B cell (primary cell): Measurements from ENCODE around the gene PCDHA13. TPM values are rescaled to one million over a fixed set of nuclear protein-coding genes. Genes with fewer than 3 reads are reported as not detected.

Experiments
- ATAC-seq: fragments of 200-7000 bp; cut with Tn5 transposase; one replicate; pipeline ENCODE4 v1.10.0; 2021; ENCODE audit warnings: low read depth, mild to moderate bottlenecking, moderate number of reproducible peaks, moderate library complexity
- CTCF ChIA-PET: fragments of 350-600 bp; sonication (Branson Sonifier 250); formaldehyde crosslinking; loops from one replicate; lab custom pipeline; 2021; ENCODE audit warnings: antibody characterized with exemption, inconsistent platforms; lab: Charles Lee
- POLR2A ChIA-PET: fragments of 350-600 bp; sonication (Branson Sonifier 250); formaldehyde crosslinking; loops from one replicate; lab custom pipeline; 2021; ENCODE audit warnings: antibody characterized with exemption; lab: Charles Lee
- DNase-seq: peaks from one replicate; pipeline ENCODE4 v3.0.0; 2013
- H2AFZ ChIP-seq: 2 replicates; pipeline ENCODE4 v1.6.1; 2012; ENCODE audit warnings: mild to moderate bottlenecking, low read depth, low read length; ENCODE audit not compliant: insufficient read depth, poor library complexity, severe bottlenecking
- H3K27ac ChIP-seq, 2 donors: 1 replicate in 1 of 2; 2 replicates in 1 of 2; pipeline ENCODE4 v1.5.1; 2012 to 2013; ENCODE audit warnings: low read length in 2 of 2, mild to moderate bottlenecking in 2 of 2, moderate library complexity in 1 of 2
- H3K27me3 ChIP-seq, 4 experiments: fragments of 200-600 bp in 1 of 4; sonication (generic) in 1 of 4; replicated peaks in 1 of 4; 1 replicate in 2 of 4; 2 replicates in 2 of 4; pipeline versions ENCODE4 v1.6.1 to v1.7.0; 2013 to 2016; ENCODE audit warnings: low read length in 3 of 4, mild to moderate bottlenecking in 2 of 4, mixed read lengths in 1 of 4, moderate library complexity in 1 of 4; ENCODE audit not compliant: insufficient read depth in 4 of 4, control insufficient read depth in 3 of 4; ENCODE audit errors: control extremely low read depth in 1 of 4
- H3K36me3 ChIP-seq, 2 experiments: replicated peaks in 1 of 2; 1 replicate in 1 of 2; 2 replicates in 1 of 2; pipeline versions ENCODE4 v1.6.1 to v1.7.1; 2013; ENCODE audit warnings: low read length in 1 of 2; ENCODE audit not compliant: insufficient read depth in 2 of 2, control insufficient read depth in 1 of 2; ENCODE audit errors: control extremely low read depth in 1 of 2, extremely low read depth in 1 of 2
- H3K4me1 ChIP-seq, 2 donors: fragments of 200-600 bp in 1 of 2; sonication (generic) in 1 of 2; 1 replicate in 1 of 2; 2 replicates in 1 of 2; pipeline versions ENCODE4 v1.5.1 to v1.6.1; 2013 to 2017; ENCODE audit warnings: low read length in 2 of 2; ENCODE audit not compliant: control insufficient read depth in 2 of 2, insufficient read depth in 2 of 2
- H3K4me2 ChIP-seq: replicated peaks from 2 replicates; pipeline ENCODE3; 2012; ENCODE audit warnings: mild to moderate bottlenecking, low read depth, low read length; ENCODE audit not compliant: poor library complexity, severe bottlenecking
- H3K4me3 ChIP-seq, 5 experiments: fragments of 200-600 bp in 1 of 5; sonication (generic) in 1 of 5; 1 replicate in 3 of 5; 2 replicates in 2 of 5; pipeline versions ENCODE4 v1.5.1 to v1.7.0; 2011 to 2016; ENCODE audit warnings: low read length in 4 of 5, mild to moderate bottlenecking in 4 of 5, low read depth in 2 of 5, control low read depth in 1 of 5, moderate library complexity in 1 of 5; ENCODE audit not compliant: insufficient read depth in 1 of 5; ENCODE audit errors: control extremely low read depth in 1 of 5, extremely low read depth in 1 of 5
- H3K79me2 ChIP-seq: fragments of 200-600 bp; sonication (generic); one replicate; pipeline ENCODE4 v1.6.0; 2016; ENCODE audit warnings: low read length; ENCODE audit not compliant: control insufficient read depth, insufficient read depth
- H3K9ac ChIP-seq: fragments of 200-600 bp; sonication (generic); 2 replicates; pipeline ENCODE4 v1.6.1; 2017; ENCODE audit warnings: mild to moderate bottlenecking, low read length, moderate library complexity
- H3K9me3 ChIP-seq, 3 donors: one replicate each; pipeline versions ENCODE4 v1.6.1 to v1.7.1; 2013; ENCODE audit warnings: low read length in 2 of 3; ENCODE audit not compliant: control insufficient read depth in 2 of 3, insufficient read depth in 1 of 3; ENCODE audit errors: control extremely low read depth in 1 of 3
- H4K20me1 ChIP-seq: 2 replicates; pipeline ENCODE4 v1.6.0; 2012; ENCODE audit warnings: mild to moderate bottlenecking, low read length; ENCODE audit not compliant: insufficient read depth, control insufficient read depth, poor library complexity, severe bottlenecking
- H3K27ac Mint-ChIP-seq: one replicate; pipeline ENCODE4 v1.8.0; 2021; ENCODE audit warnings: mixed read lengths
- H3K27me3 Mint-ChIP-seq: one replicate; pipeline ENCODE4 v1.8.0; 2021; ENCODE audit warnings: mixed read lengths
- H3K4me1 Mint-ChIP-seq: one replicate; pipeline ENCODE4 v1.8.0; 2021; ENCODE audit warnings: mixed read lengths
- H3K4me3 Mint-ChIP-seq: one replicate; pipeline ENCODE4 v1.8.0; 2021; ENCODE audit warnings: mixed read lengths
- H3K9me3 Mint-ChIP-seq: one replicate; pipeline ENCODE4 v1.8.0; 2022; ENCODE audit warnings: mixed read lengths; ENCODE audit not compliant: insufficient read depth
- EZH2 ChIP-seq: IDR thresholded peaks from 2 replicates; pipeline ENCODE4 v1.6.1; 2012; ENCODE audit warnings: borderline replicate concordance, low read depth, mild to moderate bottlenecking, moderate library complexity, low read length; ENCODE audit not compliant: insufficient read depth, poor library complexity, severe bottlenecking
- WGBS: methylation state at CpG from one replicate; pipeline ENCODE4 v1.1.5; 2013; ENCODE audit warnings: missing lambda C conversion rate; ENCODE audit not compliant: insufficient coverage; 5-methylcytosine and 5-hydroxymethylcytosine counted together
- intact Hi-C: fragments of 100-400 bp; cut with micrococcal nuclease; formaldehyde crosslinking; loops from one replicate; pipeline ENCODE4 v1.10.0; 2022
- polyA plus RNA-seq: library from polyadenylated mRNA; depleted of rRNA; stranded (reverse); fragments of >200 nt; gene quantifications from 2 replicates; pipeline ENCODE4 v1.2.3, GENCODE V29; 2012
- total RNA-seq, 2 donors: library from RNA; stranded (reverse); fragments of 120-200 nt in 1 of 2; gene quantifications; 1 replicate in 1 of 2; 2 replicates in 1 of 2; pipeline versions ENCODE4 v1.2.3 to v1.2.4, GENCODE V29; 2013 to 2022
- TF ChIP-seq, protein P1 (sequence below): fragments of 200-600 bp; IDR thresholded peaks from one replicate; pipeline ENCODE4 v1.8.0; 2022; ENCODE audit warnings: antibody characterized with exemption, mild to moderate bottlenecking

PCDHA13 gene
- total and polyA plus RNA-seq, 2 donors (not counting 1 experiment from before 2014, with no cell fraction given) = not detected

DNA sequence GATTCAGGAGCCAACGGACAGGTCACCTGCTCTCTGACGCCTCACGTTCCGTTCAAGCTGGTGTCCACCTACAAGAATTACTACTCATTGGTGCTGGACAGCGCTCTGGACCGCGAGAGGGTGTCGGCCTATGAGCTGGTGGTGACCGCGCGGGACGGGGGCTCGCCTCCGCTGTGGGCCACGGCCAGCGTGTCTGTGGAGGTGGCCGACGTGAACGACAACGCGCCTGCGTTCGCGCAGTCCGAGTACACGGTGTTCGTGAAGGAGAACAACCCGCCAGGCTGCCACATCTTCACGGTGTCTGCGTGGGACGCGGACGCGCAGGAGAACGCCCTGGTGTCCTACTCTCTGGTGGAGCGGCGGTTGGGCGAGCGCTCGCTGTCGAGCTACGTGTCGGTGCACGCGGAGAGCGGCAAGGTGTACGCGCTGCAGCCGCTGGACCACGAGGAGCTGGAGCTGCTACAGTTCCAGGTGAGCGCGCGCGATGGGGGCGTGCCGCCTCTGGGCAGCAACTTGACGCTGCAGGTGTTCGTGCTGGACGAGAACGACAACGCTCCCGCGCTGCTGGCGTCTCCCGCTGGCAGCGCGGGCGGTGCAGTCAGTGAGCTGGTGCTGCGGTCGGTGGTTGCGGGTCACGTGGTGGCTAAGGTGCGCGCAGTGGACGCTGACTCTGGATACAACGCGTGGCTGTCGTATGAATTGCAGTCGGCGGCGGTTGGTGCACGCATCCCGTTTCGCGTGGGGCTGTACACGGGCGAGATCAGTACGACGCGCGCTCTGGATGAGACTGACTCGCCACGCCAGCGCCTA, 24.5 kb upstream of the PCDHA13 start:
- H3K4me1 ChIP-seq = no peaks in the 10 kb centered on the region
- H3K79me2 ChIP-seq = no peaks in the 10 kb centered on the region
- H4K20me1 ChIP-seq = no peaks in the 10 kb centered on the region
- H3K27ac ChIP-seq = no peak overlapping the region
- no peak overlapping the region for H3K4me3 ChIP-seq
- H3K36me3 ChIP-seq = no peaks in the 10 kb centered on the region
- no peaks in the 10 kb centered on the region for H3K9me3 Mint-ChIP-seq
- no peak for DNase-seq
- 64% methylated on average over 94 of the region's 94 CpGs for WGBS
- ATAC-seq = no peak
- no peak overlapping the region for H3K4me3 Mint-ChIP-seq
- ChIA-PET POLR2A (no interaction called here), CTCF (no interaction called here)
- intact Hi-C loops = no loop called here
- peaks cover 0 to 12% (median 5%) of the 10 kb centered on the region in 4 experiments for H3K27me3 ChIP-seq
- H3K9me3 ChIP-seq = peaks cover 1 to 37% (median 9%) of the 10 kb centered on the region in 3 donors
- TF ChIP-seq, protein P1, sequence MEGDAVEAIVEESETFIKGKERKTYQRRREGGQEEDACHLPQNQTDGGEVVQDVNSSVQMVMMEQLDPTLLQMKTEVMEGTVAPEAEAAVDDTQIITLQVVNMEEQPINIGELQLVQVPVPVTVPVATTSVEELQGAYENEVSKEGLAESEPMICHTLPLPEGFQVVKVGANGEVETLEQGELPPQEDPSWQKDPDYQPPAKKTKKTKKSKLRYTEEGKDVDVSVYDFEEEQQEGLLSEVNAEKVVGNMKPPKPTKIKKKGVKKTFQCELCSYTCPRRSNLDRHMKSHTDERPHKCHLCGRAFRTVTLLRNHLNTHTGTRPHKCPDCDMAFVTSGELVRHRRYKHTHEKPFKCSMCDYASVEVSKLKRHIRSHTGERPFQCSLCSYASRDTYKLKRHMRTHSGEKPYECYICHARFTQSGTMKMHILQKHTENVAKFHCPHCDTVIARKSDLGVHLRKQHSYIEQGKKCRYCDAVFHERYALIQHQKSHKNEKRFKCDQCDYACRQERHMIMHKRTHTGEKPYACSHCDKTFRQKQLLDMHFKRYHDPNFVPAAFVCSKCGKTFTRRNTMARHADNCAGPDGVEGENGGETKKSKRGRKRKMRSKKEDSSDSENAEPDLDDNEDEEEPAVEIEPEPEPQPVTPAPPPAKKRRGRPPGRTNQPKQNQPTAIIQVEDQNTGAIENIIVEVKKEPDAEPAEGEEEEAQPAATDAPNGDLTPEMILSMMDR = no peak
- no peak for TF ChIP-seq EZH2
- no peaks in the 10 kb centered on the region for H3K4me1 Mint-ChIP-seq
- H3K27ac Mint-ChIP-seq = no peak overlapping the region
- no peak overlapping the region for H3K9ac ChIP-seq
- no peak overlapping the region for H2AFZ ChIP-seq
- H3K4me2 ChIP-seq = no peak overlapping the region
- H3K27me3 Mint-ChIP-seq = peaks cover 8% of the 10 kb centered on the region

DNA sequence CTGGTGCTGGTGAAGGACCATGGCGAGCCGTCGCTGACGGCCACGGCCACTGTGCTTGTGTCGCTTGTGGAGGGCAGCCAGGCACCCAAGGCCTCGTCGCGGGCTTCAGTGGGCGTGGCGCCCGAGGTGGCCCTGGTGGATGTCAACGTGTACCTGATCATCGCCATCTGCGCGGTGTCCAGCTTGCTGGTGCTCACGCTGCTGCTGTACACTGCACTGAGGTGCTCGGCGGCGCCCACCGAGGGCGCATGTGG, 24.0 kb upstream of the PCDHA13 start:
- no peak overlapping the region for H3K27ac Mint-ChIP-seq
- Histone ChIP-seq H3K4me2 (no peak overlapping the region), H3K36me3 (no peaks in the 10 kb centered on the region), H3K9me3 (peaks cover 1 to 42% (median 9%) of the 10 kb centered on the region in 3 donors), H3K4me3 (no peak overlapping the region), H3K27ac (no peak overlapping the region), H4K20me1 (no peaks in the 10 kb centered on the region), H3K4me1 (no peaks in the 10 kb centered on the region), H3K27me3 (peaks cover 0 to 11% (median 4%) of the 10 kb centered on the region in 4 experiments), H3K79me2 (no peaks in the 10 kb centered on the region), H2AFZ (no peak overlapping the region), H3K9ac (no peak overlapping the region)
- H3K9me3 Mint-ChIP-seq = no peaks in the 10 kb centered on the region
- ChIA-PET CTCF (no interaction called here), POLR2A (no interaction called here)
- ATAC-seq (no peak), DNase-seq (no peak)
- no peak for TF ChIP-seq EZH2
- TF ChIP-seq, protein P1 = no peak
- no peak overlapping the region for H3K4me3 Mint-ChIP-seq
- H3K4me1 Mint-ChIP-seq = no peaks in the 10 kb centered on the region
- peaks cover 8% of the 10 kb centered on the region for H3K27me3 Mint-ChIP-seq
- 67% methylated on average over 22 of the region's 22 CpGs for WGBS
- intact Hi-C loops = no loop called here
